GM19452 (cell line): Measurements from ENCODE around the gene DHRS1.
A peak's percentile ranks its signal among the peaks of the same experiment; 100 is the strongest.
"Not testable (repeated sequence)": the region's sequence is repeated elsewhere in the genome, so short reads cannot be mapped to it uniquely, and the experiment has no call there.

ENCODE experiments used
- ATAC-seq: cut with Tn5 transposase; IDR thresholded peaks from one replicate; pipeline ENCODE4 v1.9.1; 2021; ENCODE audit not compliant: unreplicated experiment

Gene DHRS1

GRCh38 chr14:24252289-24253124 lies 47.1 kb downstream of the DHRS1 start:
- ATAC-seq = no peak

- no peak for ATAC-seq
These were observed 47.7 kb downstream of the DHRS1 start for GRCh38 chr14:24251880-24252288.

GRCh38 chr14:24250354-24250753 lies 49.2 kb downstream of the DHRS1 start:
- no peak for ATAC-seq

- no peak for ATAC-seq
These were observed 50.2 kb downstream of the DHRS1 start for GRCh38 chr14:24249230-24250021.

- ATAC-seq = no peak
These were observed 52.2 kb downstream of the DHRS1 start for GRCh38 chr14:24247422-24247821.

- no peak for ATAC-seq
These were observed 52.8 kb downstream of the DHRS1 start for GRCh38 chr14:24246765-24247212.

- ATAC-seq = not testable (repeated sequence)
These were observed 54.2 kb downstream of the DHRS1 start for GRCh38 chr14:24245350-24245749.

- ATAC-seq = no peak
These were observed 56.2 kb downstream of the DHRS1 start for GRCh38 chr14:24243336-24243836.

GRCh38 chr14:24241829-24242443 lies 57.6 kb downstream of the DHRS1 start:
- peak; percentile 76 for ATAC-seq
